ENCODE measurements around the gene NOTCH2NLA.
"Not testable (repeated sequence)": the region's sequence is repeated elsewhere in the genome, so short reads cannot be mapped to it uniquely, and the experiment has no call there.

- TF ChIP-seq CTBP1 (IDR thresholded peaks at IDR 0.05; ENCODE audit: borderline replicate concordance); BHLHE40 (IDR thresholded peaks at IDR 0.05; ENCODE audit: borderline replicate concordance); SP1 (IDR thresholded peaks at IDR 0.05); PKNOX1 (IDR thresholded peaks at IDR 0.05); FOXA1 (IDR thresholded peaks at IDR 0.05); FOXK2 (IDR thresholded peaks at IDR 0.05); FOXM1 (IDR thresholded peaks at IDR 0.05; ENCODE audit: borderline replicate concordance); HDGF (IDR thresholded peaks at IDR 0.05; ENCODE audit: borderline replicate concordance); L3MBTL2 (conservative IDR thresholded peaks at IDR 0.05): not testable (repeated sequence)
Measured at GRCh38 chr1:146174531-146174930, 54.3 kb downstream of the NOTCH2NLA start.

Measured in HEK293T (cell line).